ENCODE measurements around the gene CELF2.

Gene CELF2

GRCh38 chr10:11232222-11232961, 214.7 kb downstream of the CELF2 start:
- Histone ChIP-seq H2BK15ac (ENCODE audit: low read length) (no peak overlapping the region), H4K8ac (ENCODE audit: low read depth, low read length) (no peak overlapping the region), H3K14ac (ENCODE audit: low read length) (no peak overlapping the region), H3K79me1 (ENCODE audit: low read depth, low read length) (peaks cover 1% of the 10 kb centered on the region), H3K27ac (replicated peaks; ENCODE audit: low read length) (no peak overlapping the region), H3K4me3 (ENCODE audit: low read length in 2 of 2) (no peak overlapping the region), H2BK5ac (ENCODE audit: low read length) (no peak overlapping the region), H4K91ac (ENCODE audit: low read depth, low read length, poor library complexity) (no peak overlapping the region), H3K9ac (ENCODE audit: low read depth, low read length, poor library complexity) (no peak overlapping the region), H3K18ac (ENCODE audit: low read length) (no peak overlapping the region), H3K27me3 (ENCODE audit: control insufficient read depth in 3 of 3, insufficient read depth in 3 of 3, low read depth in 1 of 3, low read length in 3 of 3) (no peaks in the 10 kb centered on the region), H2BK12ac (ENCODE audit: low read length) (no peak overlapping the region), H3K4me2 (ENCODE audit: insufficient read depth, low read length, poor library complexity, severe bottlenecking) (no peak overlapping the region), H2AFZ (ENCODE audit: low read length) (no peak overlapping the region), H3K9me3 (replicated peaks in 1 of 2; ENCODE audit: control insufficient read depth in 2 of 2, insufficient read depth in 1 of 2, low read depth in 1 of 2, low read length in 2 of 2) (peaks cover 0 to 4% of the 10 kb centered on the region in 2 donors), H2BK120ac (ENCODE audit: low read depth, low read length) (no peak overlapping the region), H3K23ac (ENCODE audit: low read depth, low read length, poor library complexity) (no peak overlapping the region), H3K36me3 (replicated peaks in 1 of 2; ENCODE audit: control insufficient read depth in 2 of 2, insufficient read depth in 2 of 2, low read length in 2 of 2) (peaks cover 0 to 9% of the 10 kb centered on the region in 2 donors), H3K4ac (ENCODE audit: low read length) (no peak overlapping the region), H3K4me1 (ENCODE audit: control insufficient read depth in 2 of 2, insufficient read depth in 1 of 2, low read depth in 1 of 2, low read length in 2 of 2) (no peaks in the 10 kb centered on the region), H2AK5ac (ENCODE audit: low read depth, low read length) (no peak overlapping the region)
- DNase-seq (ENCODE audit: low spot score) = no peak
- no CpG with 5 or more reads among the region's 8 CpGs for WGBS, 2 donors (ENCODE audit: extremely low coverage in 2 of 2, insufficient read length in 2 of 2, insufficient replicate concordance in 1 of 2)

- no peak overlapping the region for H3K9ac ChIP-seq (ENCODE audit: low read depth, low read length, poor library complexity)
- no peak for DNase-seq (ENCODE audit: low spot score)
- WGBS, 2 donors (ENCODE audit: extremely low coverage in 2 of 2, insufficient read length in 2 of 2, insufficient replicate concordance in 1 of 2) = no CpG with 5 or more reads among the region's 6 CpGs
These were observed 217.3 kb downstream of the CELF2 start for GRCh38 chr10:11234857-11235531.

GRCh38 chr10:11235771-11236170, 218.1 kb downstream of the CELF2 start:
- Histone ChIP-seq H4K8ac (ENCODE audit: low read depth, low read length) (no peak overlapping the region), H3K4ac (ENCODE audit: low read length) (no peak overlapping the region), H2BK15ac (ENCODE audit: low read length) (no peak overlapping the region), H3K23ac (ENCODE audit: low read depth, low read length, poor library complexity) (no peak overlapping the region), H3K27me3 (ENCODE audit: control insufficient read depth in 3 of 3, insufficient read depth in 3 of 3, low read depth in 1 of 3, low read length in 3 of 3) (no peaks in the 10 kb centered on the region), H3K36me3 (replicated peaks in 1 of 2; ENCODE audit: control insufficient read depth in 2 of 2, insufficient read depth in 2 of 2, low read length in 2 of 2) (peaks cover 0 to 9% of the 10 kb centered on the region in 2 donors), H3K4me3 (ENCODE audit: low read length in 2 of 2) (no peak overlapping the region), H2AFZ (ENCODE audit: low read length) (no peak overlapping the region), H2BK120ac (ENCODE audit: low read depth, low read length) (no peak overlapping the region), H3K9me3 (replicated peaks in 1 of 2; ENCODE audit: control insufficient read depth in 2 of 2, insufficient read depth in 1 of 2, low read depth in 1 of 2, low read length in 2 of 2) (peaks cover 0 to 4% of the 10 kb centered on the region in 2 donors), H3K9ac (ENCODE audit: low read depth, low read length, poor library complexity) (no peak overlapping the region), H3K4me1 (ENCODE audit: control insufficient read depth in 2 of 2, insufficient read depth in 1 of 2, low read depth in 1 of 2, low read length in 2 of 2) (no peaks in the 10 kb centered on the region), H3K4me2 (ENCODE audit: insufficient read depth, low read length, poor library complexity, severe bottlenecking) (no peak overlapping the region), H3K27ac (replicated peaks; ENCODE audit: low read length) (no peak overlapping the region), H4K91ac (ENCODE audit: low read depth, low read length, poor library complexity) (no peak overlapping the region), H3K79me1 (ENCODE audit: low read depth, low read length) (peaks cover 1% of the 10 kb centered on the region), H3K14ac (ENCODE audit: low read length) (no peak overlapping the region), H2AK5ac (ENCODE audit: low read depth, low read length) (no peak overlapping the region), H3K18ac (ENCODE audit: low read length) (no peak overlapping the region), H2BK12ac (ENCODE audit: low read length) (no peak overlapping the region), H2BK5ac (ENCODE audit: low read length) (no peak overlapping the region)
- WGBS, 2 donors (ENCODE audit: extremely low coverage in 2 of 2, insufficient read length in 2 of 2, insufficient replicate concordance in 1 of 2) = no CpG with 5 or more reads among the region's 4 CpGs
- DNase-seq (ENCODE audit: low spot score) = no peak

More at GRCh38 chr10:11234857-11235531, 217.3 kb downstream of the CELF2 start:
- H3K4me2 ChIP-seq (ENCODE audit: insufficient read depth, low read length, poor library complexity, severe bottlenecking) = no peak overlapping the region
- H4K8ac ChIP-seq (ENCODE audit: low read depth, low read length) = no peak overlapping the region
- H3K36me3 ChIP-seq (replicated peaks in 1 of 2; ENCODE audit: control insufficient read depth in 2 of 2, insufficient read depth in 2 of 2, low read length in 2 of 2) = peaks cover 0 to 9% of the 10 kb centered on the region in 2 donors
- H3K4me3 ChIP-seq (ENCODE audit: low read length in 2 of 2) = no peak overlapping the region
- no peak overlapping the region for H2BK12ac ChIP-seq (ENCODE audit: low read length)
- no peak overlapping the region for H2BK15ac ChIP-seq (ENCODE audit: low read length)
- H3K23ac ChIP-seq (ENCODE audit: low read depth, low read length, poor library complexity) = no peak overlapping the region
- no peak overlapping the region for H3K14ac ChIP-seq (ENCODE audit: low read length)
- H3K27me3 ChIP-seq (ENCODE audit: control insufficient read depth in 3 of 3, insufficient read depth in 3 of 3, low read depth in 1 of 3, low read length in 3 of 3) = no peaks in the 10 kb centered on the region
- H2BK120ac ChIP-seq (ENCODE audit: low read depth, low read length) = no peak overlapping the region
- H3K4ac ChIP-seq (ENCODE audit: low read length) = no peak overlapping the region
- H3K18ac ChIP-seq (ENCODE audit: low read length) = no peak overlapping the region
- peaks cover 0 to 4% of the 10 kb centered on the region in 2 donors for H3K9me3 ChIP-seq (replicated peaks in 1 of 2; ENCODE audit: control insufficient read depth in 2 of 2, insufficient read depth in 1 of 2, low read depth in 1 of 2, low read length in 2 of 2)
- H3K79me1 ChIP-seq (ENCODE audit: low read depth, low read length) = peaks cover 1% of the 10 kb centered on the region
- no peak overlapping the region for H2AFZ ChIP-seq (ENCODE audit: low read length)
- no peak overlapping the region for H4K91ac ChIP-seq (ENCODE audit: low read depth, low read length, poor library complexity)
- H3K27ac ChIP-seq (replicated peaks; ENCODE audit: low read length) = no peak overlapping the region
- no peaks in the 10 kb centered on the region for H3K4me1 ChIP-seq (ENCODE audit: control insufficient read depth in 2 of 2, insufficient read depth in 1 of 2, low read depth in 1 of 2, low read length in 2 of 2)
- no peak overlapping the region for H2BK5ac ChIP-seq (ENCODE audit: low read length)
- no peak overlapping the region for H2AK5ac ChIP-seq (ENCODE audit: low read depth, low read length)

- Histone ChIP-seq H3K4me1 (ENCODE audit: control insufficient read depth in 2 of 2, insufficient read depth in 1 of 2, low read depth in 1 of 2, low read length in 2 of 2) (no peaks in the 10 kb centered on the region), H3K27me3 (ENCODE audit: control insufficient read depth in 3 of 3, insufficient read depth in 3 of 3, low read depth in 1 of 3, low read length in 3 of 3) (no peaks in the 10 kb centered on the region), H3K23ac (ENCODE audit: low read depth, low read length, poor library complexity) (no peak overlapping the region), H4K91ac (ENCODE audit: low read depth, low read length, poor library complexity) (no peak overlapping the region), H3K9me3 (replicated peaks in 1 of 2; ENCODE audit: control insufficient read depth in 2 of 2, insufficient read depth in 1 of 2, low read depth in 1 of 2, low read length in 2 of 2) (peaks cover 0 to 4% of the 10 kb centered on the region in 2 donors), H3K36me3 (replicated peaks in 1 of 2; ENCODE audit: control insufficient read depth in 2 of 2, insufficient read depth in 2 of 2, low read length in 2 of 2) (peaks cover 0 to 9% of the 10 kb centered on the region in 2 donors), H2BK15ac (ENCODE audit: low read length) (no peak overlapping the region), H2AK5ac (ENCODE audit: low read depth, low read length) (no peak overlapping the region), H2AFZ (ENCODE audit: low read length) (no peak overlapping the region), H3K18ac (ENCODE audit: low read length) (no peak overlapping the region), H2BK5ac (ENCODE audit: low read length) (no peak overlapping the region), H3K14ac (ENCODE audit: low read length) (no peak overlapping the region), H4K8ac (ENCODE audit: low read depth, low read length) (no peak overlapping the region), H2BK120ac (ENCODE audit: low read depth, low read length) (no peak overlapping the region), H2BK12ac (ENCODE audit: low read length) (no peak overlapping the region), H3K4ac (ENCODE audit: low read length) (no peak overlapping the region), H3K4me2 (ENCODE audit: insufficient read depth, low read length, poor library complexity, severe bottlenecking) (no peak overlapping the region), H3K27ac (replicated peaks; ENCODE audit: low read length) (no peak overlapping the region), H3K79me1 (ENCODE audit: low read depth, low read length) (peaks cover 1% of the 10 kb centered on the region), H3K4me3 (ENCODE audit: low read length in 2 of 2) (no peak overlapping the region), H3K9ac (ENCODE audit: low read depth, low read length, poor library complexity) (no peak overlapping the region)
- WGBS, 2 donors (ENCODE audit: extremely low coverage in 2 of 2, insufficient read length in 2 of 2, insufficient replicate concordance in 1 of 2) = no CpG with 5 or more reads among the region's 2 CpGs
- DNase-seq (ENCODE audit: low spot score) = no peak
These were observed 218.6 kb downstream of the CELF2 start for GRCh38 chr10:11236234-11236633.
